GM06990 (cell line): Measurements from ENCODE around the gene PPHLN1.

Source experiments
- DNase-seq: peaks from one replicate; pipeline ENCODE4 v3.0.0-alpha.2; 2011; ENCODE audit not compliant: insufficient read length; ENCODE audit errors: extremely low read depth
- H3K27me3 ChIP-seq: replicated peaks from 2 replicates; pipeline ENCODE4 v1.6.0; 2011; ENCODE audit warnings: low read length; ENCODE audit not compliant: control insufficient read depth, insufficient read depth
- H3K36me3 ChIP-seq: 2 replicates; pipeline ENCODE4 v1.5.1; 2011; ENCODE audit warnings: low read length; ENCODE audit not compliant: control insufficient read depth, insufficient read depth
- H3K4me3 ChIP-seq: replicated peaks from 2 replicates; pipeline ENCODE4 v1.5.1; 2011; ENCODE audit warnings: low read depth, mild to moderate bottlenecking, control low read depth, low read length
- TF ChIP-seq, protein P1 (sequence below): IDR thresholded peaks from 2 replicates; pipeline ENCODE4 v1.5.1; 2011; ENCODE audit warnings: low read length, control low read depth, mild to moderate bottlenecking, inconsistent platforms; ENCODE audit not compliant: insufficient read depth, poor library complexity, severe bottlenecking

The PPHLN1 gene

GRCh38 chr12:42306297-42306696, 19.7 kb upstream of the PPHLN1 start:
- DNase-seq: no peak
- Histone ChIP-seq H3K36me3 (no peaks in the 10 kb centered on the region), H3K27me3 (no peaks in the 10 kb centered on the region), H3K4me3 (no peak overlapping the region)
- TF ChIP-seq, protein P1, sequence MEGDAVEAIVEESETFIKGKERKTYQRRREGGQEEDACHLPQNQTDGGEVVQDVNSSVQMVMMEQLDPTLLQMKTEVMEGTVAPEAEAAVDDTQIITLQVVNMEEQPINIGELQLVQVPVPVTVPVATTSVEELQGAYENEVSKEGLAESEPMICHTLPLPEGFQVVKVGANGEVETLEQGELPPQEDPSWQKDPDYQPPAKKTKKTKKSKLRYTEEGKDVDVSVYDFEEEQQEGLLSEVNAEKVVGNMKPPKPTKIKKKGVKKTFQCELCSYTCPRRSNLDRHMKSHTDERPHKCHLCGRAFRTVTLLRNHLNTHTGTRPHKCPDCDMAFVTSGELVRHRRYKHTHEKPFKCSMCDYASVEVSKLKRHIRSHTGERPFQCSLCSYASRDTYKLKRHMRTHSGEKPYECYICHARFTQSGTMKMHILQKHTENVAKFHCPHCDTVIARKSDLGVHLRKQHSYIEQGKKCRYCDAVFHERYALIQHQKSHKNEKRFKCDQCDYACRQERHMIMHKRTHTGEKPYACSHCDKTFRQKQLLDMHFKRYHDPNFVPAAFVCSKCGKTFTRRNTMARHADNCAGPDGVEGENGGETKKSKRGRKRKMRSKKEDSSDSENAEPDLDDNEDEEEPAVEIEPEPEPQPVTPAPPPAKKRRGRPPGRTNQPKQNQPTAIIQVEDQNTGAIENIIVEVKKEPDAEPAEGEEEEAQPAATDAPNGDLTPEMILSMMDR: no peak

GRCh38 chr12:42308390-42308789, 17.6 kb upstream of the PPHLN1 start:
- DNase-seq: no peak
- H3K36me3 ChIP-seq: no peaks in the 10 kb centered on the region
- TF ChIP-seq, protein P1: no peak
- H3K27me3 ChIP-seq: no peaks in the 10 kb centered on the region
- H3K4me3 ChIP-seq: no peak overlapping the region

- no peak overlapping the region for H3K4me3 ChIP-seq
- no peak for DNase-seq
- H3K36me3 ChIP-seq: no peaks in the 10 kb centered on the region
- no peaks in the 10 kb centered on the region for H3K27me3 ChIP-seq
- TF ChIP-seq, protein P1: no peak
Observed at GRCh38 chr12:42309996-42310395, 16.0 kb upstream of the PPHLN1 start.

GRCh38 chr12:42315108-42315507, 10.9 kb upstream of the PPHLN1 start:
- Histone ChIP-seq H3K36me3 (peaks cover 4% of the 10 kb centered on the region), H3K4me3 (no peak overlapping the region), H3K27me3 (no peaks in the 10 kb centered on the region)
- no peak for DNase-seq
- TF ChIP-seq, protein P1: no peak

GRCh38 chr12:42320796-42321195, 5.2 kb upstream of the PPHLN1 start:
- Histone ChIP-seq H3K4me3 (no peak overlapping the region), H3K27me3 (no peaks in the 10 kb centered on the region), H3K36me3 (peaks cover 4% of the 10 kb centered on the region)
- TF ChIP-seq, protein P1: no peak
- DNase-seq: no peak

DNA sequence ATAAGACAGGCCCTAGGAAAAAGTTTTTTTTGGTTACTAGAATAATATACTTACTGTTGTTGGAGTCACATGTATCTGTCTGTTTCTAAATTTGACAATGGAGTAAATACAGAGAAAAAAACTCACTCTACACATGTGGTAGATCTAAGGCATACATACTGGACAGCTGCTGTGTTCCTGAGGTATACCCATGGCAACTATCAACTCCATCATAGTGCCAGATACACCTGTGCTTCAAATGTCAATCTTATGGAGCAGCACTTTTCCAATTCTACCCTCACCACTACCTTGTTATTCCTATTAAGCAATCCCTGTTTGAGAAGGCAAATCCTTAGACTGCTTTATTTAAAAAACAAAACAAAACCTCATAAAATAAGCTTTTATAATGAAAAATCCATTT, 3.4 kb upstream of the PPHLN1 start:
- DNase-seq: no peak
- TF ChIP-seq, protein P1: no peak
- Histone ChIP-seq H3K4me3 (no peak overlapping the region), H3K27me3 (no peaks in the 10 kb centered on the region), H3K36me3 (no peaks in the 10 kb centered on the region; the same call in 1 of the 2 replicates)
